B cell (primary cell): Measurements from ENCODE around the gene SCN1B. TPM values are rescaled to one million over a fixed set of nuclear protein-coding genes. Genes with fewer than 3 reads are reported as not detected.

Experiments used
- ATAC-seq: fragments of 200-7000 bp; cut with Tn5 transposase; one replicate; pipeline ENCODE4 v1.10.0; 2021; ENCODE audit warnings: low read depth, mild to moderate bottlenecking, moderate number of reproducible peaks, moderate library complexity
- CTCF ChIA-PET: fragments of 350-600 bp; sonication (Branson Sonifier 250); formaldehyde crosslinking; loops from one replicate; lab custom pipeline; 2021; ENCODE audit warnings: antibody characterized with exemption, inconsistent platforms; lab: Charles Lee
- POLR2A ChIA-PET: fragments of 350-600 bp; sonication (Branson Sonifier 250); formaldehyde crosslinking; loops from one replicate; lab custom pipeline; 2021; ENCODE audit warnings: antibody characterized with exemption; lab: Charles Lee
- DNase-seq: peaks from one replicate; pipeline ENCODE4 v3.0.0; 2013
- H2AFZ ChIP-seq: 2 replicates; pipeline ENCODE4 v1.6.1; 2012; ENCODE audit warnings: mild to moderate bottlenecking, low read depth, low read length; ENCODE audit not compliant: insufficient read depth, poor library complexity, severe bottlenecking
- H3K27ac ChIP-seq, 2 donors: 1 replicate in 1 of 2; 2 replicates in 1 of 2; pipeline ENCODE4 v1.5.1; 2012 to 2013; ENCODE audit warnings: low read length in 2 of 2, mild to moderate bottlenecking in 2 of 2, moderate library complexity in 1 of 2
- H3K27me3 ChIP-seq, 4 experiments: fragments of 200-600 bp in 1 of 4; sonication (generic) in 1 of 4; replicated peaks in 1 of 4; 1 replicate in 2 of 4; 2 replicates in 2 of 4; pipeline versions ENCODE4 v1.6.1 to v1.7.0; 2013 to 2016; ENCODE audit warnings: low read length in 3 of 4, mild to moderate bottlenecking in 2 of 4, mixed read lengths in 1 of 4, moderate library complexity in 1 of 4; ENCODE audit not compliant: insufficient read depth in 4 of 4, control insufficient read depth in 3 of 4; ENCODE audit errors: control extremely low read depth in 1 of 4
- H3K36me3 ChIP-seq, 2 experiments: replicated peaks in 1 of 2; 1 replicate in 1 of 2; 2 replicates in 1 of 2; pipeline versions ENCODE4 v1.6.1 to v1.7.1; 2013; ENCODE audit warnings: low read length in 1 of 2; ENCODE audit not compliant: insufficient read depth in 2 of 2, control insufficient read depth in 1 of 2; ENCODE audit errors: control extremely low read depth in 1 of 2, extremely low read depth in 1 of 2
- H3K4me1 ChIP-seq, 2 donors: fragments of 200-600 bp in 1 of 2; sonication (generic) in 1 of 2; 1 replicate in 1 of 2; 2 replicates in 1 of 2; pipeline versions ENCODE4 v1.5.1 to v1.6.1; 2013 to 2017; ENCODE audit warnings: low read length in 2 of 2; ENCODE audit not compliant: control insufficient read depth in 2 of 2, insufficient read depth in 2 of 2
- H3K4me2 ChIP-seq: replicated peaks from 2 replicates; pipeline ENCODE3; 2012; ENCODE audit warnings: mild to moderate bottlenecking, low read depth, low read length; ENCODE audit not compliant: poor library complexity, severe bottlenecking
- H3K4me3 ChIP-seq, 5 experiments: fragments of 200-600 bp in 1 of 5; sonication (generic) in 1 of 5; 1 replicate in 3 of 5; 2 replicates in 2 of 5; pipeline versions ENCODE4 v1.5.1 to v1.7.0; 2011 to 2016; ENCODE audit warnings: low read length in 4 of 5, mild to moderate bottlenecking in 4 of 5, low read depth in 2 of 5, control low read depth in 1 of 5, moderate library complexity in 1 of 5; ENCODE audit not compliant: insufficient read depth in 1 of 5; ENCODE audit errors: control extremely low read depth in 1 of 5, extremely low read depth in 1 of 5
- H3K79me2 ChIP-seq: fragments of 200-600 bp; sonication (generic); one replicate; pipeline ENCODE4 v1.6.0; 2016; ENCODE audit warnings: low read length; ENCODE audit not compliant: control insufficient read depth, insufficient read depth
- H3K9ac ChIP-seq: fragments of 200-600 bp; sonication (generic); 2 replicates; pipeline ENCODE4 v1.6.1; 2017; ENCODE audit warnings: mild to moderate bottlenecking, low read length, moderate library complexity
- H3K9me3 ChIP-seq, 3 donors: one replicate each; pipeline versions ENCODE4 v1.6.1 to v1.7.1; 2013; ENCODE audit warnings: low read length in 2 of 3; ENCODE audit not compliant: control insufficient read depth in 2 of 3, insufficient read depth in 1 of 3; ENCODE audit errors: control extremely low read depth in 1 of 3
- H4K20me1 ChIP-seq: 2 replicates; pipeline ENCODE4 v1.6.0; 2012; ENCODE audit warnings: mild to moderate bottlenecking, low read length; ENCODE audit not compliant: insufficient read depth, control insufficient read depth, poor library complexity, severe bottlenecking
- H3K27ac Mint-ChIP-seq: one replicate; pipeline ENCODE4 v1.8.0; 2021; ENCODE audit warnings: mixed read lengths
- H3K27me3 Mint-ChIP-seq: one replicate; pipeline ENCODE4 v1.8.0; 2021; ENCODE audit warnings: mixed read lengths
- H3K4me1 Mint-ChIP-seq: one replicate; pipeline ENCODE4 v1.8.0; 2021; ENCODE audit warnings: mixed read lengths
- H3K4me3 Mint-ChIP-seq: one replicate; pipeline ENCODE4 v1.8.0; 2021; ENCODE audit warnings: mixed read lengths
- H3K9me3 Mint-ChIP-seq: one replicate; pipeline ENCODE4 v1.8.0; 2022; ENCODE audit warnings: mixed read lengths; ENCODE audit not compliant: insufficient read depth
- CTCF ChIP-seq: fragments of 200-600 bp; IDR thresholded peaks from one replicate; pipeline ENCODE4 v1.8.0; 2022; ENCODE audit warnings: antibody characterized with exemption, mild to moderate bottlenecking
- EZH2 ChIP-seq: IDR thresholded peaks from 2 replicates; pipeline ENCODE4 v1.6.1; 2012; ENCODE audit warnings: borderline replicate concordance, low read depth, mild to moderate bottlenecking, moderate library complexity, low read length; ENCODE audit not compliant: insufficient read depth, poor library complexity, severe bottlenecking
- WGBS: methylation state at CpG from one replicate; pipeline ENCODE4 v1.1.5; 2013; ENCODE audit warnings: missing lambda C conversion rate; ENCODE audit not compliant: insufficient coverage; 5-methylcytosine and 5-hydroxymethylcytosine counted together
- intact Hi-C: fragments of 100-400 bp; cut with micrococcal nuclease; formaldehyde crosslinking; loops from one replicate; pipeline ENCODE4 v1.10.0; 2022
- polyA plus RNA-seq: library from polyadenylated mRNA; depleted of rRNA; stranded (reverse); fragments of >200 nt; gene quantifications from 2 replicates; pipeline ENCODE4 v1.2.3, GENCODE V29; 2012
- total RNA-seq, 2 donors: library from RNA; stranded (reverse); fragments of 120-200 nt in 1 of 2; gene quantifications; 1 replicate in 1 of 2; 2 replicates in 1 of 2; pipeline versions ENCODE4 v1.2.3 to v1.2.4, GENCODE V29; 2013 to 2022

The SCN1B gene
- total and polyA plus RNA-seq, 2 donors (not counting 1 experiment from before 2014, with no cell fraction given), result 0.52 to 0.72 TPM

GRCh38 chr19:35052599-35053190 lies 22.4 kb downstream of the SCN1B start:
- ChIA-PET POLR2A (no interaction called here), CTCF (interaction anchor here (0.7 kb wide), 2 partner anchors 18 to 49 kb away, joined by 3 to 4 read pairs; no protein-coding TSS in a partner anchor)
- no peak overlapping the region for H3K4me3 ChIP-seq
- H3K27ac ChIP-seq, result no peak overlapping the region
- no peaks in the 10 kb centered on the region for H3K27me3 ChIP-seq
- no peak for DNase-seq
- intact Hi-C loops, result no loop called here
- no peaks in the 10 kb centered on the region for H4K20me1 ChIP-seq
- WGBS, result 85% methylated on average over 6 of the region's 8 CpGs
- no peaks in the 10 kb centered on the region for H3K4me1 Mint-ChIP-seq
- H3K79me2 ChIP-seq, result no peaks in the 10 kb centered on the region
- no peaks in the 10 kb centered on the region for H3K36me3 ChIP-seq
- H3K4me1 ChIP-seq, result no peaks in the 10 kb centered on the region
- no peak overlapping the region for H3K27ac Mint-ChIP-seq
- H2AFZ ChIP-seq, result no peak overlapping the region
- no peak for TF ChIP-seq EZH2
- TF ChIP-seq CTCF, result no peak
- no peak overlapping the region for H3K4me3 Mint-ChIP-seq
- H3K9me3 ChIP-seq, result no peaks in the 10 kb centered on the region
- H3K9me3 Mint-ChIP-seq, result no peaks in the 10 kb centered on the region
- no peak overlapping the region for H3K4me2 ChIP-seq
- ATAC-seq, result no peak
- H3K27me3 Mint-ChIP-seq, result peaks cover 11% of the 10 kb centered on the region
- no peak overlapping the region for H3K9ac ChIP-seq

GRCh38 chr19:35053667-35054293 lies 23.5 kb downstream of the SCN1B start:
- peaks cover 9% of the 10 kb centered on the region for H3K27me3 Mint-ChIP-seq
- Histone ChIP-seq H3K4me3 (no peak overlapping the region), H3K9ac (no peak overlapping the region), H3K36me3 (no peaks in the 10 kb centered on the region), H3K9me3 (no peaks in the 10 kb centered on the region), H3K27ac (no peak overlapping the region), H3K4me1 (no peaks in the 10 kb centered on the region), H4K20me1 (no peaks in the 10 kb centered on the region), H3K79me2 (no peaks in the 10 kb centered on the region), H2AFZ (no peak overlapping the region), H3K4me2 (no peak overlapping the region), H3K27me3 (no peaks in the 10 kb centered on the region)
- H3K9me3 Mint-ChIP-seq, result no peaks in the 10 kb centered on the region
- ATAC-seq (no peak), DNase-seq (no peak)
- 85% methylated on average over 7 of the region's 9 CpGs for WGBS
- no peak overlapping the region for H3K27ac Mint-ChIP-seq
- ChIA-PET POLR2A (no interaction called here), CTCF (interaction anchor here (0.6 kb wide), 1 partner anchor 27 kb away, joined by 3 read pairs; no protein-coding TSS in a partner anchor)
- H3K4me3 Mint-ChIP-seq, result no peak overlapping the region
- no peaks in the 10 kb centered on the region for H3K4me1 Mint-ChIP-seq
- intact Hi-C loops, result no loop called here
- TF ChIP-seq CTCF (no peak), EZH2 (no peak)
